CD4-positive, alpha-beta T cell (primary cell): ENCODE data around the gene ELOB. TPM values are rescaled to one million over a fixed set of nuclear protein-coding genes. Genes with fewer than 3 reads are reported as not detected.

Source experiments
- ATAC-seq: fragments of 200-7000 bp; cut with Tn5 transposase; one replicate; pipeline ENCODE4 v1.10.0; 2022; ENCODE audit warnings: mild to moderate bottlenecking; ENCODE audit not compliant: poor library complexity
- CTCF ChIA-PET: fragments of 350-600 bp; sonication (Branson Sonifier 250); formaldehyde crosslinking; loops from one replicate; lab custom pipeline; 2021; ENCODE audit warnings: antibody characterized with exemption, inconsistent platforms; lab: Charles Lee
- POLR2A ChIA-PET: fragments of 350-600 bp; sonication (Branson Sonifier 250); formaldehyde crosslinking; loops from one replicate; lab custom pipeline; 2021; ENCODE audit warnings: antibody characterized with exemption, inconsistent platforms; lab: Charles Lee
- DNase-seq, 14 experiments: peaks; one replicate each; pipeline ENCODE4 v3.0.0-alpha.2; 2013 to 2020; ENCODE audit warnings: mixed read lengths in 2 of 14
- H3K27ac ChIP-seq, 2 donors: one replicate each; pipeline versions ENCODE4 v1.5.1 to v1.7.0; 2013; ENCODE audit warnings: low read length in 2 of 2, low read depth in 1 of 2, mild to moderate bottlenecking in 1 of 2
- H3K27me3 ChIP-seq, 2 experiments: 1 replicate in 1 of 2; 2 replicates in 1 of 2; pipeline versions ENCODE4 v1.6.1 to v1.7.0; 2013; ENCODE audit warnings: low read length in 2 of 2, control low read depth in 1 of 2, mild to moderate bottlenecking in 1 of 2, moderate library complexity in 1 of 2; ENCODE audit not compliant: insufficient read depth in 2 of 2, control insufficient read depth in 1 of 2
- H3K36me3 ChIP-seq: one replicate; pipeline ENCODE4 v1.6.1; 2013; ENCODE audit warnings: low read length, control low read depth; ENCODE audit not compliant: insufficient read depth
- H3K4me1 ChIP-seq: one replicate; pipeline ENCODE4 v1.6.1; 2013; ENCODE audit warnings: low read length, control low read depth; ENCODE audit not compliant: insufficient read depth
- H3K4me3 ChIP-seq: one replicate; pipeline ENCODE4 v1.5.1; 2013; ENCODE audit warnings: mild to moderate bottlenecking, low read length, moderate library complexity
- H3K9me3 ChIP-seq, 2 experiments: 1 replicate in 1 of 2; 2 replicates in 1 of 2; pipeline versions ENCODE4 v1.6.1 to v1.7.0; 2013; ENCODE audit warnings: low read length in 2 of 2, mild to moderate bottlenecking in 2 of 2, control low read depth in 1 of 2, moderate library complexity in 1 of 2; ENCODE audit not compliant: control insufficient read depth in 1 of 2, insufficient read depth in 1 of 2
- H3K27ac Mint-ChIP-seq: one replicate; pipeline ENCODE4 v1.8.0; 2020; ENCODE audit warnings: mixed read lengths
- H3K27me3 Mint-ChIP-seq: one replicate; pipeline ENCODE4 v1.8.0; 2021; ENCODE audit warnings: mixed read lengths
- H3K36me3 Mint-ChIP-seq: one replicate; pipeline ENCODE4 v1.8.0; 2021; ENCODE audit warnings: low read depth, mixed read lengths
- H3K4me1 Mint-ChIP-seq: one replicate; pipeline ENCODE4 v1.8.0; 2021; ENCODE audit warnings: low read depth, mixed read lengths
- H3K4me3 Mint-ChIP-seq: one replicate; pipeline ENCODE4 v1.8.0; 2020; ENCODE audit warnings: mild to moderate bottlenecking, mixed read lengths
- H3K9me3 Mint-ChIP-seq: one replicate; pipeline ENCODE4 v1.8.0; 2020; ENCODE audit warnings: mixed read lengths
- CTCF ChIP-seq: fragments of 200-600 bp; IDR thresholded peaks from one replicate; pipeline ENCODE4 v1.8.0; 2022; ENCODE audit warnings: antibody characterized with exemption, mild to moderate bottlenecking
- intact Hi-C, 2 experiments: fragments of 100-400 bp; cut with DNase I in 1 of 2; cut with micrococcal nuclease in 1 of 2; formaldehyde crosslinking; loops; one replicate each; pipeline versions ENCODE4 v1.15.1 to v1.9.0; 2023 to 2025; cut with DNase I, micrococcal nuclease
- total RNA-seq, 174 experiments: library from RNA in 2 of 174; stranded (reverse) in 2 of 174; gene quantifications; one replicate each; pipeline ENCODE4 v1.2.3 and lab custom pipeline; 2021 to 2026

Gene ELOB
- total RNA-seq, 2 experiments from 2014 or later: 102 to 103 TPM

GRCh38 chr16:2787961-2788360, 10.9 kb upstream of the ELOB start:
- H3K27me3 ChIP-seq: peaks cover 5 to 16% of the 10 kb centered on the region in 2 experiments
- H3K27ac Mint-ChIP-seq: no peak overlapping the region
- no peak overlapping the region for H3K27ac ChIP-seq
- H3K36me3 ChIP-seq: no peaks in the 10 kb centered on the region
- H3K9me3 ChIP-seq: no peaks in the 10 kb centered on the region
- H3K4me1 ChIP-seq: peaks cover 24% of the 10 kb centered on the region
- peaks cover 4% of the 10 kb centered on the region for H3K4me1 Mint-ChIP-seq
- peaks cover 33% of the 10 kb centered on the region for H3K27me3 Mint-ChIP-seq
- intact Hi-C loops: no loop called here
- ChIA-PET CTCF (no interaction called here), POLR2A (interaction anchor here (1.8 kb wide), 1 partner anchor 10 kb away, joined by 7 read pairs; no protein-coding TSS in a partner anchor)
- H3K4me3 ChIP-seq: no peak overlapping the region
- no peaks in the 10 kb centered on the region for H3K36me3 Mint-ChIP-seq
- TF ChIP-seq CTCF: no peak
- no peaks in the 10 kb centered on the region for H3K9me3 Mint-ChIP-seq
- ATAC-seq (no peak), DNase-seq (no peak)
- peak overlapping the region; percentile 25 for H3K4me3 Mint-ChIP-seq

GRCh38 chr16:2787406-2787805, 10.3 kb upstream of the ELOB start, which contains the start of gene PRSS33:
TSS of gene PRSS33 (minus strand) at chr16:2787560. CDS start at chr16:2786547, 1,013 bp downstream.
- no peak within 1 kb of the TSS for H3K4me3 ChIP-seq
- DNase-seq: peak in 1 of 14 experiments; percentile 24
- peaks cover 33% of the 10 kb centered on the region for H3K27me3 Mint-ChIP-seq
- ATAC-seq: no peak
- H3K36me3 ChIP-seq: no peaks in the 10 kb centered on the region
- no peaks in the 10 kb centered on the region for H3K9me3 Mint-ChIP-seq
- ChIA-PET POLR2A (interaction anchor here (1.8 kb wide), 1 partner anchor 9 kb away, joined by 7 read pairs; no protein-coding TSS in a partner anchor), CTCF (no interaction called here)
- H3K36me3 Mint-ChIP-seq: no peaks in the 10 kb centered on the region
- peaks cover 4% of the 10 kb centered on the region for H3K4me1 Mint-ChIP-seq
- peaks cover 5 to 16% of the 10 kb centered on the region in 2 experiments for H3K27me3 ChIP-seq
- peaks cover 24% of the 10 kb centered on the region for H3K4me1 ChIP-seq
- intact Hi-C loops: no loop called here
- TF ChIP-seq CTCF: no peak
- no peak within 1 kb of the TSS for H3K27ac Mint-ChIP-seq
- H3K27ac ChIP-seq: no peak within 1 kb of the TSS
- peak within 1 kb of the TSS; percentile 25 for H3K4me3 Mint-ChIP-seq
- H3K9me3 ChIP-seq: no peaks in the 10 kb centered on the region

- no peak for DNase-seq
- no peaks in the 10 kb centered on the region for H3K36me3 ChIP-seq
- peaks cover 24% of the 10 kb centered on the region for H3K4me1 ChIP-seq
- Mint-ChIP-seq H3K27me3 (peaks cover 28% of the 10 kb centered on the region), H3K9me3 (no peaks in the 10 kb centered on the region), H3K27ac (no peak overlapping the region), H3K36me3 (no peaks in the 10 kb centered on the region), H3K4me1 (peaks cover 4% of the 10 kb centered on the region), H3K4me3 (no peak overlapping the region)
- peaks cover 5 to 16% of the 10 kb centered on the region in 2 experiments for H3K27me3 ChIP-seq
- intact Hi-C loops: no loop called here
- no peaks in the 10 kb centered on the region for H3K9me3 ChIP-seq
- no peak overlapping the region for H3K4me3 ChIP-seq
- no peak for ATAC-seq
- no peak overlapping the region for H3K27ac ChIP-seq
- ChIA-PET CTCF (no interaction called here), POLR2A (interaction anchor here (1.8 kb wide), 1 partner anchor 9 kb away, joined by 7 read pairs; no protein-coding TSS in a partner anchor)
- no peak for TF ChIP-seq CTCF
Observed at GRCh38 chr16:2786826-2787151, 9.7 kb upstream of the ELOB start.
